GM12891 (cell line): ENCODE measurements around the gene MEX3B.

ENCODE experiments used
- PAX5 ChIP-seq: IDR thresholded peaks from 2 replicates; pipeline ENCODE4 v1.6.1; 2011; ENCODE audit warnings: low read length, moderate library complexity, mild to moderate bottlenecking; ENCODE audit not compliant: insufficient read depth, severe bottlenecking
- POLR2A ChIP-seq: IDR thresholded peaks from 2 replicates; pipeline ENCODE4 v1.6.1; 2011; ENCODE audit warnings: low read depth, low read length, control low read depth
- POLR2AphosphoS5 ChIP-seq: IDR thresholded peaks from 2 replicates; pipeline ENCODE4 v1.6.1; 2011; ENCODE audit warnings: low read depth, low read length, control low read depth
- POU2F2 ChIP-seq: IDR thresholded peaks from 2 replicates; pipeline ENCODE4 v1.6.1; 2011; ENCODE audit warnings: low read depth, mild to moderate bottlenecking, control low read depth, low read length, moderate library complexity
- SPI1 ChIP-seq: IDR thresholded peaks from 2 replicates; pipeline ENCODE4 v1.6.1; 2011; ENCODE audit warnings: low read depth, low read length, control low read depth
- TAF1 ChIP-seq: IDR thresholded peaks from 2 replicates; pipeline ENCODE4 v1.6.1; 2011; ENCODE audit warnings: low read depth, low read length, control low read depth

DNA sequence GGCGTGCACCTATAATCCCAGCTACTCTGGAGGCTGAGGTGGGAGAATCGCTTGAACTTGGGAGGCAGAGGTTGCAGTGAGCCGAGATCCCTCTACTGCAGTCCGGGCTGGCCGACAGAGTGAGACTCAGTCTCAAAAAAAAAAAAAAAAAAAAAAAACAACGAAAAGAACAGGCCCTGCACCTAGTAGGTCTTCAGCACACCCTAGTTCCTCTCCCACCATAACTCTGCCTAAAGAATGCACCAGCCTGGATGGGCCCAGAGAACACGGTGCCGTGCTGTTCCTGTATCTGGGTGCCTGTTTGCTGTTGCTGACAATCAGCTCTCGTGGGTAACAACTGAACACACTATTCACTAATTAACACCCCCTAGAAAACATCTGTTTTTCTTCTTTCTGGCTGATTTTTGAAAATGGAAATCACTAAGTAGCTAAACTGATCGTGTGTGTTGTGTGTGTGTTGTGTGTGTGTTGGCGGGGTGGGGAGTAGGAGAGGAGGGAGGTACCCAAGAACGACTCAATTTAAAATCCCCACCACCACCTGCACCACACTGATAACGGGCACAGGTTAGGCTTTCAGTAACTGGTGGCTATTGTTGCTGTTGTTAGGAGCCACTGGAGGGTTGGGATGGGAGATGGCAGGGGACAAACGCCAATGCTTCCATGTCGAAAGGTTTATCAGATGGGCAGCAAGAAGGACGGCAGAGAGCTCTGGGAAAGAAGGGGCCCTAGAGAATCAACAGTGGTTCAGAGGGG, 40.6 kb upstream of the MEX3B start:
- TF ChIP-seq POLR2AphosphoS5 (no peak), POLR2A (no peak), POU2F2 (no peak), PAX5 (no peak), TAF1 (no peak), SPI1 (no peak)
